COR-L47 (cell line): ENCODE results near the gene BCAM.
"Not testable (repeated sequence)": the region's sequence is repeated elsewhere in the genome, so short reads cannot be mapped to it uniquely, and the experiment has no call there.

Source experiments
- DNase-seq: peaks from one replicate; lab custom pipeline; 2025; lab: John Stamatoyannopoulos, UW

The BCAM gene

GRCh38 chr19:44848812-44849447 lies 40.0 kb downstream of the BCAM start:
- no peak for DNase-seq

- peak; percentile 10 for DNase-seq
These were observed 41.8 kb downstream of the BCAM start for GRCh38 chr19:44850641-44851109.

- DNase-seq = peak; percentile 52
These were observed 42.5 kb downstream of the BCAM start for GRCh38 chr19:44851427-44851826.

DNA sequence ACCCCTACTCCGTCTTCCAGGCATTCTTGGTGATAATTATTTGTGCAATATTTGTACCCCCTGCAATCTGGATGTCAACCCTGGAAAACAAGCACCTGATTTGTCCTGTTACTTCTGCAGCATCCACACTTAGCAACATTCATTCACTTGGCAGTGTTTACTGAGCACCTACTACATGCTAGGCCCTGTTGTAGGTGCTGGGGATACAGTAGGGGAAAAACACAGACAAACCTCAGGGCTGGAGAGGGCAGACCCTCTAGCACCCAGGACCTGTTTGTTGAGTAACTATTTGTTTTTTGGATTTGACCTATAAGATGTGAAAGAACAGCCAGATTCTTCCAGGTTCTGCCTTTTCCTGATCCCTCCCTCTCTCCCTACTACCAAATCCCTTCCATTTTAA lies 46.7 kb downstream of the BCAM start:
- DNase-seq = no peak

- DNase-seq = peak; percentile 26
These were observed 47.6 kb downstream of the BCAM start for GRCh38 chr19:44856421-44857083.

DNA sequence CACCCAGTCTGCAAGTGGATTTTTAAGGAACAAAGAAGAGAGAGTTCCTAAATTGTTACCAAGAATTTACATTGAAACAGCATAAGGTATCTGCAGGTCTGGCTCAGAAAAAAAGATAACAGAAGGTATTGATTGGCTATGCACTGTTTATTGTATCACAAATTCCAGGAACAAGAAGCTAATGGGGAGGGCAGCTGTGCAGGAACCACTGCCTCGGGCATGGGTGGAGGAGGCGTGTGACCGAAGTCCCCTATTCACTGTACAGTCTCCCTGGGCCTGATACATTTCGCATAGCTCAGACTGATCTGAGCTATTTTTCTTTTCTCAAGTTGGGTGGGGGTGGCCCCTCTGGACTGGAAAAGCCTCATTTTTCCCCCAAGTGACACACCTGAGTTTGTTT lies 48.9 kb downstream of the BCAM start:
- DNase-seq = no peak

DNA sequence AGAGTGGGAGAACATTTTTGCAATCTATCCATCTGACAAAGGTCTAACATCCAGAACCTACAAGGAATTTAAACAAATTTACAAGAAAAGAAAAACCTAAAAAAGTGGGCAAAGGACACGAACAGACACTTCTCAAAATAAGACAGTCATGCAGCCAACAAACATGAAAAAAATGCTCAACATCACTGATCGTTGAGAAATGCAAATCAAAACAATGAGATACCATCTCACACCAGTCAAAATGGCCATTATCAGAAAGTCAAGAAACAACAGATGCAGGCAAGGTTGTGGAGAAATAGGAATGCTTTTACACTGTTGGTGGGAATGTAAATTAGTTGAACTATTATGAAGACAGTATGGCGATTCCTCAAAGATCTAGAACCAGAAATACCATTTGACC lies 52.7 kb downstream of the BCAM start:
- not testable (repeated sequence) for DNase-seq

DNA sequence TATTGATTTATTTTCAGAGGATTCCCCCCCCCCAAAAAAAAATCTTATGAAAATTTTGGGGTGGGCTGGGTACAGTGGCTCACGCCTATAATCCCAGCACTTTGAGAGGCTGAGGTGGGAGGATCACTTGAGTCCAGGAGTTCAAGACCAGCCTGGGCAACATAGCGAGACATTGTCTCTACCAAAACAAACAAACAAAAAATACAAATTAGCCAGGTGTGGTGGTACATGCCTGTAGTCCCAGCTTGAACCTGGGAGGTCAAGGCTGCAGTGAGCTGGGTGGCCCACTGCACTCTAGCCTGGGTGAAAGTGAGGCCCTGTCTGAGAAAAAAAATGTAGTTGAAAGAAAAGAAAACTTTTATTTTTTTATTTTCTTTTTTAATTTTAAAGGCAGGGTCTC lies 55.1 kb downstream of the BCAM start:
- DNase-seq = no peak

DNA sequence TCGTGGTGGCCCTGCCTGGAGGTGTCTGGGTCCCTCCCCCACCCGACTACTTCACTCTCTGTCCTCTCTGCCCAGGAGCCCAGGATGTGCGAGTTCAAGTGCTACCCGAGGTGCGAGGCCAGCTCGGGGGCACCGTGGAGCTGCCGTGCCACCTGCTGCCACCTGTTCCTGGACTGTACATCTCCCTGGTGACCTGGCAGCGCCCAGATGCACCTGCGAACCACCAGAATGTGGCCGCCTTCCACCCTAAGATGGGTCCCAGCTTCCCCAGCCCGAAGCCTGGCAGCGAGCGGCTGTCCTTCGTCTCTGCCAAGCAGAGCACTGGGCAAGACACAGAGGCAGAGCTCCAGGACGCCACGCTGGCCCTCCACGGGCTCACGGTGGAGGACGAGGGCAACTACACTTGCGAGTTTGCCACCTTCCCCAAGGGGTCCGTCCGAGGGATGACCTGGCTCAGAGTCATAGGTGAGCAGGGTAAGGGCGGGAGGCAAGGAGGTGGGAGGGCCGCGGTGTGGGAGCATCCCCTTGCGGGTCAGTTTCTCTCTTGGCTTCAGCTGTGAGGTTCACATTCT lies 56.4 kb downstream of the BCAM start:
- DNase-seq = no peak

GRCh38 chr19:44866664-44867063 lies 57.8 kb downstream of the BCAM start:
- DNase-seq = no peak

DNA sequence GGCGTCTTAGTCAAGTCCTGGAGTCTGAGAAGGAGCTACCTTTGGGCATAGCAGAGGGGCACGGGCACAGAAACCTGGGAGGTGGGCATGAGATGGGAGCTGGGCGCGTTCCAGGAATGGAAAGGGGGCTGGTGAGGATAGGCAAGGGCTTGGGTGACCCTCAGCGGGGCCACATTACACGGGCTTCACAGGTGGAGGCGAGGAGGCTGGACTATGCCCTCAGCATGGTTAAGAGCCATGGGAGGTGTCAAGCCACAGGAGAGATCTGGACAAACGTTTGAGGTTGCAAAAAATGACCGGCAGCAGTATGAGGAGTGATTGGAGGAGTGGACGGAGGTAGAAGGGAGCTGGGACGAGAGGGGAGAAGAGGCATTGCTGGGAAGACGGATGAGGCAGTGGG lies 58.7 kb downstream of the BCAM start:
- no peak for DNase-seq

- no peak for DNase-seq
These were observed 61.0 kb downstream of the BCAM start for GRCh38 chr19:44869733-44870470.
